HG03060 (cell line): ENCODE measurements around the gene EDAR.

Experiments used
- ATAC-seq: cut with Tn5 transposase; IDR thresholded peaks from one replicate; pipeline ENCODE4 v1.9.1; 2021; ENCODE audit warnings: low read depth, moderate number of reproducible peaks; ENCODE audit not compliant: unreplicated experiment

Gene EDAR

GRCh38 chr2:108877506-108877905 lies 111.5 kb downstream of the EDAR start:
- ATAC-seq: no peak

DNA sequence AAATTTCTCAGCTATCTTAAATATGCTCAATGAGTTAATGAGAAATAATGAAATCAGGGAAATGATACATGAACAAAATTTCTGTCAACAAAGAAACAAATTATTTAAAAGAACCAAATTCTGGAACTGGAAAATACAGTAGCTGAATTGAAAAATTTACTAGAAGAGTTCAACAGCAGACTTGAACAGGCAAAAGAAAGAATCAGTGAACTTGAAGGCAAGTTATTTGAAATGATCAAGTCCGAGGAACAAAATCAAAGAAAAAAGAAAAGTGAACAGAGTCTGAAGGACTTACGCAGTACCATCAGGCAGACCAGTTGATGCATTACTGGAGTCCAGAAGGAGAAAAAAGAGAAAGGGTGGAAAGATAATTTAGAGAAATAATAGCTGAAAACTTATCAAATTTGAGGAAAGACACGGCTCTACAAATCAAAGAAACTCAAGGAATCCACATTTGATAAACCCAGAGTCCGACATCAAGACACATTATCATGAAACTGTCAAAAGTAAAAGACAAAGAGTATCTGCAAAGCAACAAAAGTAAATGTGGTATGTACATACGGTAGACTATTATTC lies 118.9 kb downstream of the EDAR start:
- no peak for ATAC-seq

DNA sequence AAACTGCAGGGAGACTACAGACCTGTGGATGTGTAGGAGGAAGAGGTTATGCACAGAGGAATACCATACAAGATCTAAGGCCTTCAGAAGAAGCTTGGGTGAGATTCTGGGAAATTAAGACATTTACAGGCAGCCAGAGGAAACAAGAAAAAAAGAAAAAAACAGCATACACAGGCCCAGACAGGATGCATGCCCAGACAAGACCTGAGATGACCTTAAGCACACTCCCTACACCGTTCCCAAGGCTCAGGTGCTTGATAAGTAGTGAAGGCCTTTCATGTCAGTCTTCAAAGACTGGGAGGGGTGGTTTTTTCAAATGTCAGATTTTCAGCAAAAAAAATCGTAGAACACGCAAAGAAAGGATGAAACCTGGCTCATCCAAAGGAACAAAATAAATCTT lies 119.5 kb downstream of the EDAR start:
- ATAC-seq: no peak

GRCh38 chr2:108868911-108869310 lies 120.1 kb downstream of the EDAR start:
- ATAC-seq: no peak

DNA sequence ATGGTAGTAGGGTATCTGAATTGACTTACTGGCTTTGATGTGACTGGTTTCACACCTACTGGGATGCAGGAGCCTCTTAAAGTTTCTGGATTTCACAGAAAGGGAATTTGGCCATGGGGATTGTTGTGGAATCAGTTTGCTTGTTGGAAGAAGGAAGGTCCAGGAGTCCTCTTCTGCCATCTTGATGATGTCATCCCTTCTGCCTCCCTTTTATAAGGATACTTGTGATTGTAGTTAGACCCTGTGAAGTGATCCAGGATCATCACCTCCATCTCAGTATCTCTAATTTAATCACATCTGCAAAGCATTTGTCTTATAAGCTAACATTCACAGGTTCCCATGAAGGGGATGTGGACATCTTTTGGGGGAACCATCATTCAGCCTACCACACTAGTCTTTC lies 123.0 kb downstream of the EDAR start:
- no peak for ATAC-seq

GRCh38 chr2:108858894-108859293 lies 130.1 kb downstream of the EDAR start:
- no peak for ATAC-seq

- peak; percentile 53 for ATAC-seq
Observed at GRCh38 chr2:108855194-108855593, 133.8 kb downstream of the EDAR start.

GRCh38 chr2:108854484-108854883 lies 134.5 kb downstream of the EDAR start:
- ATAC-seq: no peak

- ATAC-seq: no peak
Observed at GRCh38 chr2:108853421-108853820, 135.6 kb downstream of the EDAR start.

DNA sequence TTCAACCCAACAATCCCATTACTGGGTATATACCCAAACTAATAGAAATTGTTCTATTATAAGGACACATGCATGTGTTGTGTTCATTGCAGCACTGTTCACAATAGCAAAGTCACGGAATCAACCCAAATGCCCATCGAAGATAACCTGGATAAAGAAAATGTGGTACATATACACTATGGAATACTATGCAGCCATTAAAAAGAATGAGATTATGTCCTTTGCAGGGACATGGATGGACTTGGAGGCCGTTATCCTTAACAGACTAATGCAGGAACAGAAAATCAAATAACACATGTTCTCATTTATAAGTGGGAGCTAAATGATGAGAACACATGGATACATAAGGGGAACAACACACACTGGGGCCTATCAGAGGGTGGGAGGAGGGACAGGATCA lies 136.6 kb downstream of the EDAR start:
- no peak for ATAC-seq

DNA sequence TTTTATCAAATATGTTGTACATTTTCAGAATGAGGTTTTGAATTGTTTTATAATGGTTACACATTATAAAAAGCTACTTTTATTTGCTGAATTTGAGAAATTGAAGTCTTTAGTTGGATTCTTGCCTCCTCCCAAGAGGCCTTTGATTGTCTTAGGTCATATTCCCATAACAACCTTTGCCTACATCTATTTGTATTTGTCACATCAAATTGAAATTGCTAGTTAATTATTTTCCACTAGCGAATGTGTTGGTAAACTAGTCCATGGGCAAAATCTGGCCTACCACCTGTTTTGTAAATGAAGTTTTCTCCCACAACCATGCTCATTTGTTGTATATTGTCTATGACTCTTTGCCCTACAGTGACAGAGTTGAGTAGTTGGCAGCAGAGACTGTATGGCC lies 142.0 kb downstream of the EDAR start:
- no peak for ATAC-seq

DNA sequence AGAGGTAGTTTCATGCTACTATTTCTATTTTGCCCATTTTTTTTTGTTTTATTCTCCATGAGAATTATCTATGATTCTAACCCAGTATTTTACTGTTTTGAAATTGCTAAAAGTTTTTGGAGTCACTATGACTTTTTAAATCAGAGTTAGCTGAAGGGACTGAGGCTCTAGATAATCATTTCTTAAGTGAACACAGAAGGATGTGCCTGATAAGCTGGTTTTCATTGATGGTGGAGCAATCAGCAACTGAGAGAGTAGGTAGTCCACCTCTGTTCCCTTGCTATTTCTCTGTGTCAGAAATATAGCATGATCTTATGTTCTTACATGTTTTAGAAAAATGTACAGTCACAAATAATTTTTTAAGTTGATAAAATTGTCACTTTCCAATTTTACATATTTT lies 143.1 kb downstream of the EDAR start:
- no peak for ATAC-seq
